Fibroblast of villous mesenchyme (primary cell): ENCODE measurements around the gene SLC4A7. TPM values are rescaled to one million over a fixed set of nuclear protein-coding genes. Genes with fewer than 3 reads are reported as not detected.
"Not testable (repeated sequence)": the region's sequence is repeated elsewhere in the genome, so short reads cannot be mapped to it uniquely, and the experiment has no call there.

ENCODE experiments used
- DNase-seq: peaks from one replicate; pipeline ENCODE4 v3.0.0-alpha.2; 2010; ENCODE audit warnings: low read depth
- H3K4me3 ChIP-seq: 2 replicates; pipeline ENCODE4 v1.5.1; 2011; ENCODE audit warnings: low read depth, mild to moderate bottlenecking, low read length
- CTCF ChIP-seq: IDR thresholded peaks from 2 replicates; pipeline ENCODE4 v1.5.1; 2012; ENCODE audit warnings: low read depth, mild to moderate bottlenecking, low read length; ENCODE audit not compliant: insufficient read depth
- total RNA-seq: library from RNA; depleted of rRNA; stranded (reverse); fragments of >200 nt; gene quantifications from 2 replicates; pipeline ENCODE4 v1.2.3, GENCODE V29; 2012

SLC4A7 gene
- total RNA-seq, 1 donor, result 78.2 TPM

DNA sequence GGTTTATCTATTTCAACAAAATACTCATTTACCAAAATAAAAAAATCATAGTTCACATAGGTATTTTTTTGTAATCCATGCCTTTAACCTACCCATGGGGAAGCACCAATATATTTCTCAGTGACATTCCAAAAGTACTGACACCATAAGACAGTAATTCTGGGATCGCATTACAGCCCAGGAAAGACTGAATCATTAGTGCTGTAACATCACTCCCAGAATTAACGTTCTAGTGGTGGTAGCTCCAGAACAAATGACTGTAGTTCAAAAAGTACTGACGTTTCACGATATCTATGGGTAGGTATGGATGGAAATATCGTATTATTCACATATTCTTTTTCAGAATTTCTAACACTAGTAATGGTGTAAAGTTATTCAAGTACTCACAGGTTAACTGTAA lies 60.7 kb downstream of the SLC4A7 start:
- H3K4me3 ChIP-seq, result no peak overlapping the region
- TF ChIP-seq CTCF, result no peak
- peak; percentile 31 for DNase-seq

DNA sequence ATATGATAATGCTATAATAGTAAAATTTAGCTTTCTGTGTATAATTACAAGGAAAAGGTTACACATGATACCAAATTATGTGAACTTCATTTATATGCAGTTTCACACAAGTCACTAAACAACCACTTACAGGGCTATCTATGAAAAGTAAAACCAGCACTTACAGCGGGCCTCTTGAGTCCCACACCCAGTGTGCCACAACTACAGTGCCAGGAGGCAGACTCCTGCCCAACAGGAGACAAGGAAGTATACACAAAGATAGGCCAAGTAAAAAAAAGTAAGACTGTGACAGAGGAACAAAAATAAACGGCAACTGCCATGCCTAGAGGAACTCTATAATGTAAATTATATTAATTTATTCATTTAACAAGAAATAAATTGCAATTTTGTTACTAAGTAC lies 61.6 kb downstream of the SLC4A7 start:
- no peak for TF ChIP-seq CTCF
- no peak overlapping the region for H3K4me3 ChIP-seq
- no peak for DNase-seq

DNA sequence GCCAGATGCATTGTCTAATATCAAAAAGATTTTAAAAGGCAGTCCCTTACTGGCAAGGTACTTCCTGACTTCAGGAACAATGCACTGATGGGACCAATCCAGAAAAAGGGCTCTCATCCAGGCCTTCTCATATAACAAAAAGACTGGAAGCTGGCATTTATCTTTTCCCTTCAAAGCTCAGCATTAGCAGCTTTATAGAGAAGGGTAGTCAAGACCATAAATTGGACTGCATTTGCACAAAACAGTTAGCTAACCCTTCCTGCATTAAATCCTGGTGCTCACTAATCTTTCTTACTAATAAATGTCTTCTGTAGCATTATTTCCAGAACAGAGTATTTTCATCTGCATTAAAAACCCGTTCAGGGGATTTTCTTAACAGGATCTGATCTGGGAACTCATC lies 69.0 kb downstream of the SLC4A7 start:
- no peak overlapping the region for H3K4me3 ChIP-seq
- DNase-seq, result no peak
- no peak for TF ChIP-seq CTCF

- DNase-seq, result no peak
- H3K4me3 ChIP-seq, result no peak overlapping the region
- no peak for TF ChIP-seq CTCF
Measured at GRCh38 chr3:27392950-27393679, 91.1 kb downstream of the SLC4A7 start.

- not testable (repeated sequence) for H3K4me3 ChIP-seq, DNase-seq
Measured at GRCh38 chr3:27392414-27392813, 91.8 kb downstream of the SLC4A7 start.

GRCh38 chr3:27391796-27392195 lies 92.4 kb downstream of the SLC4A7 start:
- H3K4me3 ChIP-seq, result no peak overlapping the region
- no peak for TF ChIP-seq CTCF
- no peak for DNase-seq

- DNase-seq, result peak; percentile 17
- no peak for TF ChIP-seq CTCF
Measured at GRCh38 chr3:27387625-27388024, 96.6 kb downstream of the SLC4A7 start.

More at GRCh38 chr3:27387625-27388024, 96.6 kb downstream of the SLC4A7 start:
- H3K4me3 ChIP-seq, result no peak overlapping the region
